Trophoblast cell (in vitro differentiated cells and primary cell): ENCODE data around the gene TREML4.

ENCODE experiments used
- DNase-seq, 2 donors: peaks; one replicate each; pipeline ENCODE4 v3.0.0-alpha.2; 2016
- H2AFZ ChIP-seq: 2 replicates; pipeline ENCODE4 v1.6.1; 2013; ENCODE audit warnings: low read length, moderate library complexity, mild to moderate bottlenecking; ENCODE audit not compliant: insufficient read depth, poor library complexity
- H2AK5ac ChIP-seq: 2 replicates; pipeline ENCODE4 v1.6.1; 2013; ENCODE audit warnings: mild to moderate bottlenecking, low read length
- H2BK120ac ChIP-seq: 2 replicates; pipeline ENCODE4 v1.6.1; 2013; ENCODE audit warnings: low read length, mild to moderate bottlenecking, moderate library complexity; ENCODE audit not compliant: insufficient read depth, poor library complexity
- H2BK12ac ChIP-seq: 2 replicates; pipeline ENCODE4 v1.6.1; 2013; ENCODE audit warnings: mild to moderate bottlenecking, low read length, moderate library complexity
- H2BK5ac ChIP-seq: 2 replicates; pipeline ENCODE4 v1.6.1; 2013; ENCODE audit warnings: low read length, low read depth, moderate library complexity, mild to moderate bottlenecking; ENCODE audit not compliant: poor library complexity
- H3K14ac ChIP-seq: 2 replicates; pipeline ENCODE4 v1.6.1; 2013; ENCODE audit warnings: mild to moderate bottlenecking, low read length
- H3K18ac ChIP-seq: 2 replicates; pipeline ENCODE4 v1.6.1; 2013; ENCODE audit warnings: mild to moderate bottlenecking, low read length
- H3K23ac ChIP-seq: 2 replicates; pipeline ENCODE4 v1.6.1; 2013; ENCODE audit warnings: low read length
- H3K27ac ChIP-seq: 2 replicates; pipeline ENCODE4 v1.5.1; 2013; ENCODE audit warnings: low read depth, mild to moderate bottlenecking, inconsistent platforms, low read length, moderate library complexity
- H3K27me3 ChIP-seq: 2 replicates; pipeline ENCODE4 v1.6.1; 2013; ENCODE audit warnings: inconsistent platforms, mild to moderate bottlenecking, low read length, moderate library complexity; ENCODE audit not compliant: insufficient read depth
- H3K36me3 ChIP-seq, 2 experiments: 1 replicate in 1 of 2; 2 replicates in 1 of 2; pipeline ENCODE4 v1.6.1; 2013; ENCODE audit warnings: low read length in 2 of 2, mild to moderate bottlenecking in 2 of 2, moderate library complexity in 1 of 2; ENCODE audit not compliant: insufficient read depth in 2 of 2, control insufficient read depth in 1 of 2
- H3K4ac ChIP-seq: 2 replicates; pipeline ENCODE4 v1.6.1; 2013; ENCODE audit warnings: low read depth, mild to moderate bottlenecking, low read length, moderate library complexity
- H3K4me1 ChIP-seq, 2 experiments: 1 replicate in 1 of 2; 2 replicates in 1 of 2; pipeline ENCODE4 v1.6.1; 2013; ENCODE audit warnings: low read length in 2 of 2, mild to moderate bottlenecking in 2 of 2, moderate library complexity in 1 of 2; ENCODE audit not compliant: insufficient read depth in 2 of 2, control insufficient read depth in 1 of 2
- H3K4me2 ChIP-seq: 2 replicates; pipeline ENCODE4 v1.6.1; 2013; ENCODE audit warnings: inconsistent platforms, mild to moderate bottlenecking, low read length, moderate library complexity
- H3K4me3 ChIP-seq: 2 replicates; pipeline ENCODE4 v1.5.1; 2013; ENCODE audit warnings: mild to moderate bottlenecking, low read depth, low read length, inconsistent platforms
- H3K79me1 ChIP-seq: one replicate; pipeline ENCODE4 v1.6.1; 2013; ENCODE audit warnings: low read length
- H3K79me2 ChIP-seq: 2 replicates; pipeline ENCODE4 v1.6.1; 2013; ENCODE audit warnings: low read length, mild to moderate bottlenecking; ENCODE audit not compliant: control insufficient read depth, insufficient read depth, poor library complexity
- H3K9ac ChIP-seq: 2 replicates; pipeline ENCODE4 v1.6.1; 2013; ENCODE audit warnings: mild to moderate bottlenecking, low read length
- H3K9me3 ChIP-seq: 2 replicates; pipeline ENCODE4 v1.6.1; 2013; ENCODE audit warnings: low read depth, mild to moderate bottlenecking, control low read depth, inconsistent platforms, low read length; ENCODE audit not compliant: insufficient read depth
- H4K12ac ChIP-seq: 2 replicates; pipeline ENCODE4 v1.6.1; 2013; ENCODE audit warnings: low read depth, mild to moderate bottlenecking, low read length, moderate library complexity
- H4K8ac ChIP-seq: 2 replicates; pipeline ENCODE4 v1.6.1; 2013; ENCODE audit warnings: low read depth, mild to moderate bottlenecking, low read length, moderate library complexity
- H4K91ac ChIP-seq: one replicate; pipeline ENCODE4 v1.6.1; 2013; ENCODE audit warnings: low read depth, mild to moderate bottlenecking, low read length, moderate library complexity
- WGBS: extraction: QIAGEN DNeasy Blood & Tissue Kit; methylation state at CpG from one replicate; pipeline ENCODE4 v1.1.7; 2013; ENCODE audit warnings: missing lambda C conversion rate; ENCODE audit not compliant: insufficient read length, insufficient coverage; ENCODE audit errors: extremely low coverage; 5-methylcytosine and 5-hydroxymethylcytosine counted together

TREML4 gene

GRCh38 chr6:41226752-41227151, 1.4 kb upstream of the TREML4 start:
- DNase-seq = peak; percentile 80 to 88
- Histone ChIP-seq H3K4me2 (no peak overlapping the region), H3K27ac (no peak overlapping the region), H3K79me2 (no peaks in the 10 kb centered on the region), H4K12ac (no peak overlapping the region), H3K27me3 (no peaks in the 10 kb centered on the region), H4K8ac (no peak overlapping the region), H3K9me3 (peaks cover 2% of the 10 kb centered on the region), H3K18ac (no peak overlapping the region), H3K14ac (no peak overlapping the region), H3K4me3 (no peak overlapping the region), H4K91ac (no peak overlapping the region), H2BK5ac (no peak overlapping the region), H2AK5ac (no peak overlapping the region), H3K79me1 (no peaks in the 10 kb centered on the region), H2AFZ (no peak overlapping the region), H3K36me3 (no peaks in the 10 kb centered on the region), H2BK12ac (no peak overlapping the region), H3K23ac (no peak overlapping the region), H3K4ac (no peak overlapping the region), H3K4me1 (peaks cover 4 to 6% of the 10 kb centered on the region in 2 experiments), H3K9ac (no peak overlapping the region), H2BK120ac (no peak overlapping the region)
- no CpG with 5 or more reads among the region's 3 CpGs for WGBS

- Histone ChIP-seq H3K36me3 (no peaks in the 10 kb centered on the region), H3K27me3 (no peaks in the 10 kb centered on the region), H3K23ac (no peak overlapping the region), H2BK5ac (no peak overlapping the region), H3K4ac (no peak overlapping the region), H3K4me1 (peaks cover 4 to 6% of the 10 kb centered on the region in 2 experiments), H3K18ac (no peak overlapping the region), H3K14ac (no peak overlapping the region), H4K12ac (no peak overlapping the region), H2BK12ac (no peak overlapping the region), H3K79me1 (no peaks in the 10 kb centered on the region), H3K4me3 (no peak overlapping the region), H2AFZ (no peak overlapping the region), H2BK120ac (no peak overlapping the region), H4K8ac (no peak overlapping the region), H3K9ac (no peak overlapping the region), H3K79me2 (no peaks in the 10 kb centered on the region), H3K27ac (no peak overlapping the region), H2AK5ac (no peak overlapping the region), H3K9me3 (no peaks in the 10 kb centered on the region), H4K91ac (no peak overlapping the region), H3K4me2 (no peak overlapping the region)
- peak; percentile 18 for DNase-seq
- no CpG with 5 or more reads among the region's 5 CpGs for WGBS
These were observed 467 bp downstream of the TREML4 start for GRCh38 chr6:41228616-41229015.

- WGBS = no CpG with 5 or more reads among the region's 4 CpGs
- Histone ChIP-seq H3K18ac (no peak overlapping the region), H4K91ac (no peak overlapping the region), H3K4me3 (no peak overlapping the region), H3K79me1 (no peaks in the 10 kb centered on the region), H3K9me3 (no peaks in the 10 kb centered on the region), H3K9ac (no peak overlapping the region), H3K23ac (no peak overlapping the region), H2AFZ (no peak overlapping the region), H3K14ac (no peak overlapping the region), H3K4me2 (no peak overlapping the region), H3K27me3 (no peaks in the 10 kb centered on the region), H3K4ac (no peak overlapping the region), H2AK5ac (no peak overlapping the region), H3K79me2 (no peaks in the 10 kb centered on the region), H3K27ac (no peak overlapping the region), H3K36me3 (no peaks in the 10 kb centered on the region), H3K4me1 (peaks cover 4 to 6% of the 10 kb centered on the region in 2 experiments), H4K12ac (no peak overlapping the region), H4K8ac (no peak overlapping the region), H2BK5ac (no peak overlapping the region), H2BK12ac (no peak overlapping the region), H2BK120ac (no peak overlapping the region)
- no peak for DNase-seq
These were observed 1.6 kb downstream of the TREML4 start for GRCh38 chr6:41229721-41230120.

GRCh38 chr6:41231246-41231645, 3.1 kb downstream of the TREML4 start:
- DNase-seq = no peak
- Histone ChIP-seq H4K8ac (no peak overlapping the region), H3K79me2 (no peaks in the 10 kb centered on the region), H3K14ac (no peak overlapping the region), H2BK120ac (no peak overlapping the region), H4K91ac (no peak overlapping the region), H3K79me1 (no peaks in the 10 kb centered on the region), H3K9me3 (no peaks in the 10 kb centered on the region), H3K23ac (no peak overlapping the region), H2BK12ac (no peak overlapping the region), H2AFZ (no peak overlapping the region), H3K4me1 (peaks cover 4 to 6% of the 10 kb centered on the region in 2 experiments), H3K4me2 (no peak overlapping the region), H3K27me3 (no peaks in the 10 kb centered on the region), H4K12ac (no peak overlapping the region), H2AK5ac (no peak overlapping the region), H3K36me3 (no peaks in the 10 kb centered on the region), H3K4me3 (no peak overlapping the region), H2BK5ac (no peak overlapping the region), H3K9ac (no peak overlapping the region), H3K18ac (no peak overlapping the region), H3K27ac (no peak overlapping the region), H3K4ac (no peak overlapping the region)
- WGBS = no CpG with 5 or more reads among the region's 5 CpGs
